ENCODE measurements around the gene KMT2A. TPM values are rescaled to one million over a fixed set of nuclear protein-coding genes. Genes with fewer than 3 reads are reported as not detected.
A peak's percentile ranks its signal among the peaks of the same experiment; 100 is the strongest.

KMT2A gene
- 100 to 1,000 TPM in 1 of 4 donors, 10 to 100 TPM in 3; 61.8 to 150 (median 80.1) TPM for total RNA-seq

DNA sequence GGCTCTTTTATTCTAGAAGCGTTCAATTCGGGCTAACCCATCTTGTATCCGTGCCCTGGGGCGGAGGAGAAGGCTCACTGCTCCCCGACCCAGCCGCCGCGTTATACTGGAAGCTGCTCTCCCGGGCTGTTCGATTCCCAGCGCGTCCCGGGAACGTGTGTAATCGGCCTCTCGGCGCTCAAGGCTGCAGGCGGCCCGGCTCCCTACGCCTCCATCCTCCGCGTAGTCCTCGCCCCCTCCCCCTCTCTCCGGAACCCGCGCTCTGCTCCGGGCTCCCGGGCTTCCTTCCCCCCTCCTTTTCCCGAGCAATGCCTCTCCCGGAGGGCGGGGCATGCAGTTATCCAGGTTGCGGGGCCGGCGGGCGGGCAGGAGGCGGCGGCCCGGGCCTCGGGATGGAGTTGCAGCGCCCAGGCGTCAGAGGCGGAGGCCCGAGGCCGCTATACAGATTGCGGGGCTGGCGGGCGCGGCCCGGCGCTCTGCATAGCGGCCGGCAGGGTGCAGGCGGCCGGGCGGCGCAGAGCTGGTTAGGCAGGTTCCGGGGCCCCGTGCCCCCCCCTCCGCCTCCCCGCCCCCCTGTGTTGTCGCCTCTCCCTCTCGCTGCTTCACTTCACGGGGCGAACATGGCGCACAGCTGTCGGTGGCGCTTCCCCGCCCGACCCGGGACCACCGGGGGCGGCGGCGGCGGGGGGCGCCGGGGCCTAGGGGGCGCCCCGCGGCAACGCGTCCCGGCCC is at the start of gene KMT2A:
KMT2A (plus strand) TSS at position 600 of the 732 bp plus-strand sequence; CDS start at position 621, 21 bp downstream.
- H3K9me3 ChIP-seq = no peaks in the 10 kb centered on the region
- peak within 1 kb of the TSS; percentile 69 for H3K4me3 ChIP-seq
- TF ChIP-seq, protein P1, sequence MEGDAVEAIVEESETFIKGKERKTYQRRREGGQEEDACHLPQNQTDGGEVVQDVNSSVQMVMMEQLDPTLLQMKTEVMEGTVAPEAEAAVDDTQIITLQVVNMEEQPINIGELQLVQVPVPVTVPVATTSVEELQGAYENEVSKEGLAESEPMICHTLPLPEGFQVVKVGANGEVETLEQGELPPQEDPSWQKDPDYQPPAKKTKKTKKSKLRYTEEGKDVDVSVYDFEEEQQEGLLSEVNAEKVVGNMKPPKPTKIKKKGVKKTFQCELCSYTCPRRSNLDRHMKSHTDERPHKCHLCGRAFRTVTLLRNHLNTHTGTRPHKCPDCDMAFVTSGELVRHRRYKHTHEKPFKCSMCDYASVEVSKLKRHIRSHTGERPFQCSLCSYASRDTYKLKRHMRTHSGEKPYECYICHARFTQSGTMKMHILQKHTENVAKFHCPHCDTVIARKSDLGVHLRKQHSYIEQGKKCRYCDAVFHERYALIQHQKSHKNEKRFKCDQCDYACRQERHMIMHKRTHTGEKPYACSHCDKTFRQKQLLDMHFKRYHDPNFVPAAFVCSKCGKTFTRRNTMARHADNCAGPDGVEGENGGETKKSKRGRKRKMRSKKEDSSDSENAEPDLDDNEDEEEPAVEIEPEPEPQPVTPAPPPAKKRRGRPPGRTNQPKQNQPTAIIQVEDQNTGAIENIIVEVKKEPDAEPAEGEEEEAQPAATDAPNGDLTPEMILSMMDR (IDR thresholded peaks at IDR 0.05) = peak in 1 of 2 donors; percentile 99
- peak in 1 of 2 donors; percentile 17 for TF ChIP-seq POLR2A (IDR thresholded peaks at IDR 0.05)
- no peak for TF ChIP-seq EP300 (IDR thresholded peaks at IDR 0.05)
- peak in 2 of 3 donors; percentile 30 to 60 for TF ChIP-seq POLR2AphosphoS5 (IDR thresholded peaks at IDR 0.05)
- H3K36me3 ChIP-seq = no peaks in the 10 kb centered on the region
- H3K27ac ChIP-seq = peak within 1 kb of the TSS; percentile 88
- no peaks in the 10 kb centered on the region for H3K27me3 ChIP-seq
- peak; percentile 97 for DNase-seq (ENCODE audit: low spot score in 2 of 2)
- 1% methylated on average over 15 of the region's 83 CpGs for WGBS
- peaks cover 48% of the 10 kb centered on the region for H3K4me1 ChIP-seq

DNA sequence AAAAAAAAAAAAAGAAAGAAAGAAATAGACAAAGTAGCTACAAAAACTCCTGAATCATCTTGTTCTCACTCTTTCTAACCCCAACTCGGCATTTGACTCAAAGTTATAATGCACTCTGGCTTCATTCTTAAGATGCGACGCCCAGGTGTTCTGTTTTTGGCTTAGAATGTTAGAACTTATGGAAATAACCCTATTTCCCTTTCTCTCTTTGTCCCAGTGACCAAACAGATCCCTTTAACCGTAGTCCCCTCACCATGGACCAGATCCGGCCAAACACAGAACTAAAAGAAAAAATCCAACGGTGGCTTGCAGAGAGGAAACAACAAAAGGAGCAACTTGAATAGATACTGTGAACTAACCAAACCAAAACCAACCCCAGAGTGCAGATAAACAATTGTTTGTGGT is 40.2 kb upstream of the KMT2A start:
- TF ChIP-seq POLR2A (IDR thresholded peaks at IDR 0.05) = no peak
- TF ChIP-seq, protein P1 (IDR thresholded peaks at IDR 0.05) = no peak
- TF ChIP-seq POLR2AphosphoS5 (IDR thresholded peaks at IDR 0.05) = no peak
- no peak for TF ChIP-seq EP300 (IDR thresholded peaks at IDR 0.05)
- no peaks in the 10 kb centered on the region for H3K27me3 ChIP-seq
- 88% methylated on average over 6 of the region's 6 CpGs for WGBS
- no peaks in the 10 kb centered on the region for H3K9me3 ChIP-seq
- H3K4me3 ChIP-seq = no peak overlapping the region
- H3K36me3 ChIP-seq = peaks cover 72% of the 10 kb centered on the region
- H3K4me1 ChIP-seq = peaks cover 7% of the 10 kb centered on the region
- no peak overlapping the region for H3K27ac ChIP-seq
- DNase-seq (ENCODE audit: low spot score in 2 of 2) = no peak

DNA sequence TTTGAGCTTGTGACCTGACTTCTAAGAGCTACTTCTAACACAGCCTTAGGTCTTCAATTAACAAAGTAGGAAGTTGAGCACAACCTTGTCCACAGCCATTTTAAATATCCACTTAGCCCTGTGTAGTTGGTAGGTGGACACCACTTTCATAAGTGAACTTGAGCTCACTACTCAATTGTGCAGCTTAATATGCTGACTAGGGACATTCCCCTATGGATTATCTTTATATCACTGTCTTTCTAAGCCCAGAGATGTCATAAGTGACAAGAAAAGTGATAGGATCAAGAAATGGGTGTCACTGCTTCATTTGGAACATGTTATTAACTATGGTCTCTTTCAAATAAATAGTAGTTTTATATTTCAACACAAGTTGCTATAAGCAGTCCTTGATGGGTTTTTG is 38.8 kb upstream of the KMT2A start:
- H3K4me1 ChIP-seq = peaks cover 10% of the 10 kb centered on the region
- TF ChIP-seq POLR2A (IDR thresholded peaks at IDR 0.05) (no peak), EP300 (IDR thresholded peaks at IDR 0.05) (no peak), POLR2AphosphoS5 (IDR thresholded peaks at IDR 0.05) (no peak)
- TF ChIP-seq, protein P1 (IDR thresholded peaks at IDR 0.05) = no peak
- no peaks in the 10 kb centered on the region for H3K27me3 ChIP-seq
- H3K9me3 ChIP-seq = no peaks in the 10 kb centered on the region
- peaks cover 60% of the 10 kb centered on the region for H3K36me3 ChIP-seq
- H3K27ac ChIP-seq = no peak overlapping the region
- no peak overlapping the region for H3K4me3 ChIP-seq
- no peak for DNase-seq (ENCODE audit: low spot score in 2 of 2)

- 44% methylated on average over 3 of the region's 3 CpGs for WGBS
- TF ChIP-seq POLR2AphosphoS5 (IDR thresholded peaks at IDR 0.05) (no peak), EP300 (IDR thresholded peaks at IDR 0.05) (no peak), POLR2A (IDR thresholded peaks at IDR 0.05) (no peak)
- TF ChIP-seq, protein P1 (IDR thresholded peaks at IDR 0.05) = no peak
- no peak overlapping the region for H3K27ac ChIP-seq
- H3K9me3 ChIP-seq = no peaks in the 10 kb centered on the region
- peaks cover 44% of the 10 kb centered on the region for H3K36me3 ChIP-seq
- H3K27me3 ChIP-seq = no peaks in the 10 kb centered on the region
- no peak for DNase-seq (ENCODE audit: low spot score in 2 of 2)
- H3K4me3 ChIP-seq = no peak overlapping the region
- H3K4me1 ChIP-seq = peaks cover 25% of the 10 kb centered on the region
Measured at GRCh38 chr11:118398791-118399559, 37.3 kb upstream of the KMT2A start.

Measured in suprapubic skin (tissue), 4 donors.